HG03520 (cell line): Measurements from ENCODE around the gene MYG1.
"Not testable (repeated sequence)": the region's sequence is repeated elsewhere in the genome, so short reads cannot be mapped to it uniquely, and the experiment has no call there.

Experiments
- ATAC-seq: cut with Tn5 transposase; IDR thresholded peaks from one replicate; pipeline ENCODE4 v1.9.1; 2021; ENCODE audit warnings: mild to moderate bottlenecking, moderate library complexity; ENCODE audit not compliant: unreplicated experiment

Gene MYG1

DNA sequence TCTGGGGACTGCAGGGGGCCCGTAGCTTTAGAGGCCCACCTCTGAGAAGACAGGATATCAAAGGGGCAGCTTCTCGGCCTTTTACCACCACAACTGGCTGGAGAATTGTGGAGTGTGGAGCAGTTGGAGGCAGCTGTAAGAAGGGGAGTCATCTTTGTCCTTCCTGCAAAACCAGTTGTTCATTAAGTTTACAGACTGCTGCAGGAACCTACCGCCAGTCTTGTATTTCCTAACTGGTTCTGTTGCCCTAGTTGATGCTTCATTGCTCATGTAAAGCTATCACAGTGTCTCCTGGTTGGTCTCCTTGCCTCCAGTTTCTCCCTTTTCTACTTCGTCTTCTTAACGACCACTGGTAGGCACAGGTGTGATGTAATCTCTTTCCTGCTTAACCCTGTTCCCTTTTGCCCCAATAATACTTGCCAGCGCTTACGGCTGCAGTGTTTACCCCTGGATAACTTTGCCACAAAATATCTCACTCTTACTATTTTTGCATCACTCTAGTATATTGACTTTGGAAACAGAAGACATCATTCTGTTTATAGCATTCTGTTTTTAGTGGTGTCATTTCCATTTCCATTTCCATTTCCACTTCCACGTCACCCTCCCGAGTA is 19.5 kb upstream of the MYG1 start:
- no peak for ATAC-seq

DNA sequence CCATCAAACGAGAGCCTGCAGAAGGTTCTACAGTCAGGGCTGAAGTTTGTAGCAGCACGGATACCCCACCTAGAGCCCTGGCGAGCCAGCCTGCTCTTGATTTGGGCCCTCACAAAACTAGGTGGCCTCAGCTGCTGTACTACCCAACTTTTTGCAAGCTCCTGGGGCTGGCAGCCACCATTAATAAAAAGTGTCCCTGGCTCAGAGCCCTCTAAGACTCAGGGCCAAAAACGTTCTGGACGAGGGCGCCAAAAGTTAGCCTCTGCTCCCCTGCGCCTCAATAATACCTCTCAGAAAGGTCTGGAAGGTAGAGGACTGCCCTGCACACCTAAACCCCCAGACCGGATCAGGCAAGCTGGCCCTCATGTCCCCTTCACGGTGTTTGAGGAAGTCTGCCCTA is 13.0 kb upstream of the MYG1 start:
- ATAC-seq, result no peak

- no peak for ATAC-seq
These were observed 11.7 kb upstream of the MYG1 start for GRCh38 chr12:53287741-53288216.

GRCh38 chr12:53288322-53288721 is 11.2 kb upstream of the MYG1 start:
- ATAC-seq, result no peak

GRCh38 chr12:53289891-53290290 is 9.6 kb upstream of the MYG1 start:
- ATAC-seq, result no peak

DNA sequence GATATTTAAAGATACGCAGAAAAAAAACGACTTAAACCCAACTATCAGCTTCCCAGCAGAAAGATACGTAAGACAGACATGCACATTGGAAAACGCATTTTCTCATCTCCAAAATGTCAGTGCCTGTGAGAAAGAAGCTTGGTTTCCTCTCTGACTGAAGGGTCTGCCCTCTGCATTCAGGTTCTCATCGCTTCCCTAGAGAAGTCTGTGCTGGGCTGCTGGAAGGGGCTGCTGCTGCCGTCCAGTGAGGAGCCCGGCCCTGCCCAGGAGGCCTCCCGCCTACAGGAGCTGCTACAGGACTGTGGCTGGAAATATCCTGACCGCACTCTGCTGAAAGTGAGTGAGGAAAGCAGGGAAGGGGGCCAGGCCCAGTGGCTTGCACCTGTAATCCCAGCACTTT is 8.8 kb upstream of the MYG1 start:
- no peak for ATAC-seq

DNA sequence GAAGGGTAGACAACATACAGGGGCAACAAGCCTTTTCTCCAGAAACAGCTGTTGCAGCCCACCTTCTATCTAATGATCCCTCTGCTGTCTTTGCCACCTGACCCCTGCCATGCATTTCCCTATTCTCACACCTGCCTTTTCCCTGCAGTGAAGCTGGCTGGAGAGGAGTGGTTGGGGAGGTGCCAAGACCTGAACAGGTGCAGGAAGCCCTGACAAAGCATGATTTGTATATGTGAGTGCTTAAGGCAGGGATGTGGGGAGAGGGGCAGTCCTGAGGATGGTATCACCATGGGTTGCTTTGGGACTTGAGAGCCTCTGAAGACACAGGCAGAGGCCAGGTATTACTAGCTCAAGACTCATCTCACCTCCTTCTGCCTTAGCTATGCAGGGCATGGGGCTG is 7.1 kb upstream of the MYG1 start:
- ATAC-seq, result no peak

GRCh38 chr12:53295070-53295890 is 4.2 kb upstream of the MYG1 start, which contains the start of gene PFDN5:
TSS of gene PFDN5 (plus strand) at chr12:53295542. CDS start at chr12:53295568, 26 bp downstream.
- ATAC-seq, result peak; percentile 69

- no peak for ATAC-seq
These were observed 3.6 kb upstream of the MYG1 start for GRCh38 chr12:53295891-53296219.

GRCh38 chr12:53297106-53297505 is 2.4 kb upstream of the MYG1 start:
- not testable (repeated sequence) for ATAC-seq

- ATAC-seq, result no peak
These were observed 1.3 kb upstream of the MYG1 start for GRCh38 chr12:53298164-53298563.

DNA sequence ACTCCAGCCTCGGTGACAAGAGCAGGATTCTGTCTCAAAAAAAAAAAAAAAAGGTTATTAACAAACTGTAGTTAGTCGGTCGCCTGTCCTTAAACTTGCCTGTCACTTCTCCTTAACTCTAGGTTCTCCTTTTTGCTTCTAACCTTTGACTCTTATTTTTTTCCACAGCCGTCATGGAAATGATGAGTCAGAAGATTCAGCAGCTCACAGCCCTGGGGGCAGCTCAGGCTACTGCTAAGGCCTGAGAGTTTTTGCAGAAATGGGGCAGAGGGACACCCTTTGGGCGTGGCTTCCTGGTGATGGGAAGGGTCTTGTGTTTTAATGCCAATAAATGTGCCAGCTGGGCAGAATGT is 418 bp upstream of the MYG1 start:
- peak; percentile 7 for ATAC-seq

GRCh38 chr12:53300187-53300586 is 692 bp downstream of the MYG1 start:
- ATAC-seq, result peak; percentile 1

- ATAC-seq, result no peak
These were observed 3.4 kb downstream of the MYG1 start for GRCh38 chr12:53302903-53303302.

- ATAC-seq, result no peak
These were observed 7.3 kb downstream of the MYG1 start for GRCh38 chr12:53306826-53307225.

- ATAC-seq, result no peak
These were observed 8.8 kb downstream of the MYG1 start for GRCh38 chr12:53308276-53308675.

GRCh38 chr12:53313996-53314395 is 14.5 kb downstream of the MYG1 start:
- ATAC-seq, result no peak

DNA sequence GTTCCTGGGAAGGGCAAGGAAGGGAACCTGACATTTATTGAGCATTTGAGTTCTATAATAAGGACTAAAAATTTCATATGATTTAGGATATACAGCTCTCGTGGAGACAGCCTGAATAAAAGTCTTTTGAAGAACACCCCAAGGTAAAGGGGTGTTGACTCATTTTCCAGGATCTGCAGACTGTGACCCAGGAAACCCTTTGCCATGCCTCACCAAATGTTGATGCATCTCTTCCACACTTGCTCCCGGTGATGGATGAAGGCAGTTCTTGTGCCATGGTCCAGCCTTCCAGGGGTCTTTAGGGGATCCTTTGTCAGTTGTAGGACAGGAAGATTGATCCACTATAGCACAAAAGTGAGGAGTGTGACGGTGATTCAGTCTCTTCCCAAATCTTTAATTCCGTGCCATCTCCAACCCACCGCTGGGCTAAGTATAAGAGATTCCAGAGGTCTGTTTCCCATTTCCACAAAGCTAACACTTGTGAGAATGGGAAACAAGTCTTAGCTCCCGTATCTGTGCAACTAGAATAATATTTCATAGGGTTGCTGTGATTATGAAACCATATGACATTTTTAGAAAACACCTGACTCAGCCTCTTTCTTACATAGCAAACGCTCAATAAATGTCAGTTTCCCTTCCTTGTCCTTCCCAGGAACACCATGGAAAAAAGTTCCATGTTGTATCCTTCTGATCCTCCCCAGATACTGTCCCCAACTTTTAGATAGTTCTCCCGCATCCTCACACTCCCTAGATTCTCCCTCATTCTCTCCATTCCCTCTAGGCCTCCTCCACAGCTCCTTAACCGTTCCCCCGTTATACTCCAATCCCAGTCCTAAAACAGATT is 21.1 kb downstream of the MYG1 start:
- no peak for ATAC-seq

DNA sequence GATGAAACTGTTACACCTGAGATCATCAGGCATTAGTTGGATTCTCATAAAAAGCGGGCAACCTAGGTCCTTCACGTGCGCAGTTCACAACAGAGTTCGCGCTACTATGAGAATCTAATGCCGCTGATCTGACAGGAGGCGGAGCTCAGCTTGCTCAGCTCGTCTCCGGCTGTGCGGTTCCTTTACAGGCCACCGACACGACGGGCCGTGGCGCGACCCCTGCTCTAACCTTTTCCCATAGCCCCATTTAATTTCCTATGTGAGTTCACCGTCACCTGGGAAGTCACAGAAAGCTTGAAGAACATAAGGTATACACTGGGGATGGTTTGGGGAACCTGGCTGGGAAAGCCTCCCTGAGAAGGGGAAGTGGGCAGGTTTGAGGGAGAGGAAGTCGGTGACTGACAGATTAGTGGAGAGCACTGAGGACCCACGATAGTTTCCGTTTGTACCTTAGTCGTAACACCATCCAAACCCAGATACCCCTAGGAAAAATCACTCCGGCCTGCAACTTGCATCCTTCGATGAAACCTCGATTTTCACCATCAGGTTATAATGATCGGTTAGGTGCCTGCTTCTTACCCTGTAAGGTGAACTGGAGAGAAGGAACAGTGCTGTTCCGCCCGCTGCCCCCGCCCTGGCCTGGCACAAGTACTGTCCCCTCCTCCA is 24.8 kb downstream of the MYG1 start:
- ATAC-seq, result no peak

DNA sequence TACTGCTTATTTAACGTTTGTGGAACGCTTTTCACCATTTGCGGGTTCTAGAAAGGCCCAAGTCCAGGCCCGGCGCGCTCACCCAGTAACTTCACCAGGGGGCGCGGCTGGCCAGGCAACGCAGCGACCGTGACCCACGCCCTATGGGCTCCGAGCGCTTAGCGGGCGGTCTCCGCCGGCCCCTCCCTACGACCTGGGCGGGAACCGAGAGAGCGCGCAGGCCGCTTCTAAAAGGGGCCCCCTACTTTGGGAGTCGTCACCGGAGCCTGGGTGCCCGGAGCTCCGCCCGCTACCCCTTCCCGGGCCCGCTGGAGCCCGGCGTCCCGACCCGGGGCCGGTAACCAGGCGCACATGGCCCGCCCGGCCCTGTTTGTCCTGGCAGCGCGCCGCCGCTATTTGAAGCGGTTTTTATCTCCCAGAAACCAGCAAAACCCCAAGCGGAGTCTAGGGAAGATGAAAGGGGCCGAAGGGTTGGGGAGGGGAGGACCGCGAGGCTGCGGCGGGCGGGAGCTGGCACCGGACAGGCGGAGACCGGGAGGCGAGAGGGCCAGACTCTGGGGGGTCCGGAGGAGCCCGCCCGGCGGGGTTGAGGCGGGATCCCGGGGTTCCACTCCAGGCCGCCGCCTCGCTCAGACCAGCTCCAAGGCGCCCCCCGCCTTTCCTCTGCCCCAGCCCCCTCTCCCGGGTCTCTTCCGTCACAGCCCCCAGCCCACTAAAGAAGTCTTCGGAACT is 25.4 kb downstream of the MYG1 start:
- peak; percentile 42 for ATAC-seq
